B cell (primary cell): ENCODE results near the gene ARID3B. TPM values are rescaled to one million over a fixed set of nuclear protein-coding genes. Genes with fewer than 3 reads are reported as not detected.
"Not testable (repeated sequence)": the region's sequence is repeated elsewhere in the genome, so short reads cannot be mapped to it uniquely, and the experiment has no call there.

ENCODE experiments used
- ATAC-seq: fragments of 200-7000 bp; cut with Tn5 transposase; one replicate; pipeline ENCODE4 v1.10.0; 2021; ENCODE audit warnings: low read depth, mild to moderate bottlenecking, moderate number of reproducible peaks, moderate library complexity
- CTCF ChIA-PET: fragments of 350-600 bp; sonication (Branson Sonifier 250); formaldehyde crosslinking; loops from one replicate; lab custom pipeline; 2021; ENCODE audit warnings: antibody characterized with exemption, inconsistent platforms; lab: Charles Lee
- POLR2A ChIA-PET: fragments of 350-600 bp; sonication (Branson Sonifier 250); formaldehyde crosslinking; loops from one replicate; lab custom pipeline; 2021; ENCODE audit warnings: antibody characterized with exemption; lab: Charles Lee
- DNase-seq: peaks from one replicate; pipeline ENCODE4 v3.0.0; 2013
- H2AFZ ChIP-seq: 2 replicates; pipeline ENCODE4 v1.6.1; 2012; ENCODE audit warnings: mild to moderate bottlenecking, low read depth, low read length; ENCODE audit not compliant: insufficient read depth, poor library complexity, severe bottlenecking
- H3K27ac ChIP-seq, 2 donors: 1 replicate in 1 of 2; 2 replicates in 1 of 2; pipeline ENCODE4 v1.5.1; 2012 to 2013; ENCODE audit warnings: low read length in 2 of 2, mild to moderate bottlenecking in 2 of 2, moderate library complexity in 1 of 2
- H3K27me3 ChIP-seq, 4 experiments: fragments of 200-600 bp in 1 of 4; sonication (generic) in 1 of 4; replicated peaks in 1 of 4; 1 replicate in 2 of 4; 2 replicates in 2 of 4; pipeline versions ENCODE4 v1.6.1 to v1.7.0; 2013 to 2016; ENCODE audit warnings: low read length in 3 of 4, mild to moderate bottlenecking in 2 of 4, mixed read lengths in 1 of 4, moderate library complexity in 1 of 4; ENCODE audit not compliant: insufficient read depth in 4 of 4, control insufficient read depth in 3 of 4; ENCODE audit errors: control extremely low read depth in 1 of 4
- H3K36me3 ChIP-seq, 2 experiments: replicated peaks in 1 of 2; 1 replicate in 1 of 2; 2 replicates in 1 of 2; pipeline versions ENCODE4 v1.6.1 to v1.7.1; 2013; ENCODE audit warnings: low read length in 1 of 2; ENCODE audit not compliant: insufficient read depth in 2 of 2, control insufficient read depth in 1 of 2; ENCODE audit errors: control extremely low read depth in 1 of 2, extremely low read depth in 1 of 2
- H3K4me1 ChIP-seq, 2 donors: fragments of 200-600 bp in 1 of 2; sonication (generic) in 1 of 2; 1 replicate in 1 of 2; 2 replicates in 1 of 2; pipeline versions ENCODE4 v1.5.1 to v1.6.1; 2013 to 2017; ENCODE audit warnings: low read length in 2 of 2; ENCODE audit not compliant: control insufficient read depth in 2 of 2, insufficient read depth in 2 of 2
- H3K4me2 ChIP-seq: replicated peaks from 2 replicates; pipeline ENCODE3; 2012; ENCODE audit warnings: mild to moderate bottlenecking, low read depth, low read length; ENCODE audit not compliant: poor library complexity, severe bottlenecking
- H3K4me3 ChIP-seq, 5 experiments: fragments of 200-600 bp in 1 of 5; sonication (generic) in 1 of 5; 1 replicate in 3 of 5; 2 replicates in 2 of 5; pipeline versions ENCODE4 v1.5.1 to v1.7.0; 2011 to 2016; ENCODE audit warnings: low read length in 4 of 5, mild to moderate bottlenecking in 4 of 5, low read depth in 2 of 5, control low read depth in 1 of 5, moderate library complexity in 1 of 5; ENCODE audit not compliant: insufficient read depth in 1 of 5; ENCODE audit errors: control extremely low read depth in 1 of 5, extremely low read depth in 1 of 5
- H3K79me2 ChIP-seq: fragments of 200-600 bp; sonication (generic); one replicate; pipeline ENCODE4 v1.6.0; 2016; ENCODE audit warnings: low read length; ENCODE audit not compliant: control insufficient read depth, insufficient read depth
- H3K9ac ChIP-seq: fragments of 200-600 bp; sonication (generic); 2 replicates; pipeline ENCODE4 v1.6.1; 2017; ENCODE audit warnings: mild to moderate bottlenecking, low read length, moderate library complexity
- H3K9me3 ChIP-seq, 3 donors: one replicate each; pipeline versions ENCODE4 v1.6.1 to v1.7.1; 2013; ENCODE audit warnings: low read length in 2 of 3; ENCODE audit not compliant: control insufficient read depth in 2 of 3, insufficient read depth in 1 of 3; ENCODE audit errors: control extremely low read depth in 1 of 3
- H4K20me1 ChIP-seq: 2 replicates; pipeline ENCODE4 v1.6.0; 2012; ENCODE audit warnings: mild to moderate bottlenecking, low read length; ENCODE audit not compliant: insufficient read depth, control insufficient read depth, poor library complexity, severe bottlenecking
- H3K27ac Mint-ChIP-seq: one replicate; pipeline ENCODE4 v1.8.0; 2021; ENCODE audit warnings: mixed read lengths
- H3K27me3 Mint-ChIP-seq: one replicate; pipeline ENCODE4 v1.8.0; 2021; ENCODE audit warnings: mixed read lengths
- H3K4me1 Mint-ChIP-seq: one replicate; pipeline ENCODE4 v1.8.0; 2021; ENCODE audit warnings: mixed read lengths
- H3K4me3 Mint-ChIP-seq: one replicate; pipeline ENCODE4 v1.8.0; 2021; ENCODE audit warnings: mixed read lengths
- H3K9me3 Mint-ChIP-seq: one replicate; pipeline ENCODE4 v1.8.0; 2022; ENCODE audit warnings: mixed read lengths; ENCODE audit not compliant: insufficient read depth
- CTCF ChIP-seq: fragments of 200-600 bp; IDR thresholded peaks from one replicate; pipeline ENCODE4 v1.8.0; 2022; ENCODE audit warnings: antibody characterized with exemption, mild to moderate bottlenecking
- EZH2 ChIP-seq: IDR thresholded peaks from 2 replicates; pipeline ENCODE4 v1.6.1; 2012; ENCODE audit warnings: borderline replicate concordance, low read depth, mild to moderate bottlenecking, moderate library complexity, low read length; ENCODE audit not compliant: insufficient read depth, poor library complexity, severe bottlenecking
- WGBS: methylation state at CpG from one replicate; pipeline ENCODE4 v1.1.5; 2013; ENCODE audit warnings: missing lambda C conversion rate; ENCODE audit not compliant: insufficient coverage; 5-methylcytosine and 5-hydroxymethylcytosine counted together
- intact Hi-C: fragments of 100-400 bp; cut with micrococcal nuclease; formaldehyde crosslinking; loops from one replicate; pipeline ENCODE4 v1.10.0; 2022
- polyA plus RNA-seq: library from polyadenylated mRNA; depleted of rRNA; stranded (reverse); fragments of >200 nt; gene quantifications from 2 replicates; pipeline ENCODE4 v1.2.3, GENCODE V29; 2012
- total RNA-seq, 2 donors: library from RNA; stranded (reverse); fragments of 120-200 nt in 1 of 2; gene quantifications; 1 replicate in 1 of 2; 2 replicates in 1 of 2; pipeline versions ENCODE4 v1.2.3 to v1.2.4, GENCODE V29; 2013 to 2022

ARID3B gene
- total and polyA plus RNA-seq, 2 donors (not counting 1 experiment from before 2014, with no cell fraction given), result 23.0 to 31.0 TPM

- CTCF ChIA-PET, result interaction anchor here (1.4 to 23.4 kb wide), 4 partner anchors 10 to 254 kb away, joined by 9 to 596 read pairs (median 244); partner anchors contain the start of genes CLK3 and CSK
- intact Hi-C loops, result no loop called here
- Histone ChIP-seq H3K9ac (no peak overlapping the region), H3K27me3 (no peaks in the 10 kb centered on the region), H4K20me1 (peaks cover 77% of the 10 kb centered on the region), H3K9me3 (no peaks in the 10 kb centered on the region), H2AFZ (no peak overlapping the region), H3K4me1 (peaks cover 50 to 77% of the 10 kb centered on the region in 2 donors), H3K79me2 (peaks cover 15% of the 10 kb centered on the region), H3K4me3 (no peak overlapping the region), H3K4me2 (no peak overlapping the region), H3K36me3 (peaks cover 0 to 90% of the 10 kb centered on the region in 2 experiments), H3K27ac (peak overlapping the region in 1 of 2 donors; percentile 77)
- POLR2A ChIA-PET, result no interaction called here
- Mint-ChIP-seq H3K27me3 (no peaks in the 10 kb centered on the region), H3K4me3 (no peak overlapping the region), H3K4me1 (peaks cover 63% of the 10 kb centered on the region), H3K27ac (peak overlapping the region; percentile 61), H3K9me3 (no peaks in the 10 kb centered on the region)
- no peak for TF ChIP-seq CTCF
- no peak for TF ChIP-seq EZH2
- DNase-seq (no peak), ATAC-seq (no peak)
- 76% methylated on average over 3 of the region's 5 CpGs for WGBS
These were observed 87.9 kb downstream of the ARID3B start for GRCh38 chr15:74628949-74629348.

- intact Hi-C loops, result loop anchor here (10.0 kb wide), 1 partner anchor 575 kb away; the partner anchor contains the start of gene C15orf39
- H3K4me1 Mint-ChIP-seq, result peaks cover 62% of the 10 kb centered on the region
- H4K20me1 ChIP-seq, result peaks cover 70% of the 10 kb centered on the region
- H3K79me2 ChIP-seq, result peaks cover 15% of the 10 kb centered on the region
- POLR2A ChIA-PET, H3K9me3 ChIP-seq, H2AFZ ChIP-seq, H3K9ac ChIP-seq, H3K4me3 ChIP-seq, H3K4me3 Mint-ChIP-seq, H3K9me3 Mint-ChIP-seq, H3K27me3 Mint-ChIP-seq, H3K27me3 ChIP-seq, ATAC-seq, DNase-seq: not testable (repeated sequence)
- H3K27ac ChIP-seq, result peak overlapping the region; percentile 69 to 88
- WGBS, result 100% methylated on average over 5 of the region's 10 CpGs
- peak overlapping the region; percentile 53 for H3K4me2 ChIP-seq
- H3K4me1 ChIP-seq, result peaks cover 50 to 75% of the 10 kb centered on the region in 2 donors
- peaks cover 0 to 90% of the 10 kb centered on the region in 2 experiments for H3K36me3 ChIP-seq
- H3K27ac Mint-ChIP-seq, result peak overlapping the region; percentile 20
- CTCF ChIA-PET, result interaction anchor here (0.8 to 23.4 kb wide), 9 partner anchors 9 to 271 kb away, joined by 3 to 596 read pairs (median 93); partner anchors contain the start of genes CLK3, CSK and CYP11A1
These were observed 88.7 kb downstream of the ARID3B start for GRCh38 chr15:74629696-74630095.
